Measurements from ENCODE around the gene PCDH9.

DNA sequence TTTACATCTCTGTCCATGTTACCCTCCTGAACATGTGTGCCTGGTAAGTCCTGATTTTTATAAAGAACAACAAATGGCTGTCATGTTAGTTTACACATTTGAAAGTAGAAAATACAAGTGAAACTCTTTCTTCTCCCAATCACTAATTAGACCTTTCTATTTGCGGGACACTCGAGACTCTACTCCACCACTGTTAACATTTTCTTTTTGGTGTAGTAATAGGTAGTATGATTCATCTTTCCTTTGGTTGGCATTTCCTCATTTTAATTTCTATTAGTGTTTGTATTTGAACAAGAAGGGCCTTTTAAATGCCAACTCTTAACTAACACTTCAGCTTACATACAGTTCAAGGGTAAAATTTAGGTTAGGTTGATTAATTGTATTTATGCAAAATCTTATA, 371.1 kb downstream of the PCDH9 start:
- TF ChIP-seq, protein P1, sequence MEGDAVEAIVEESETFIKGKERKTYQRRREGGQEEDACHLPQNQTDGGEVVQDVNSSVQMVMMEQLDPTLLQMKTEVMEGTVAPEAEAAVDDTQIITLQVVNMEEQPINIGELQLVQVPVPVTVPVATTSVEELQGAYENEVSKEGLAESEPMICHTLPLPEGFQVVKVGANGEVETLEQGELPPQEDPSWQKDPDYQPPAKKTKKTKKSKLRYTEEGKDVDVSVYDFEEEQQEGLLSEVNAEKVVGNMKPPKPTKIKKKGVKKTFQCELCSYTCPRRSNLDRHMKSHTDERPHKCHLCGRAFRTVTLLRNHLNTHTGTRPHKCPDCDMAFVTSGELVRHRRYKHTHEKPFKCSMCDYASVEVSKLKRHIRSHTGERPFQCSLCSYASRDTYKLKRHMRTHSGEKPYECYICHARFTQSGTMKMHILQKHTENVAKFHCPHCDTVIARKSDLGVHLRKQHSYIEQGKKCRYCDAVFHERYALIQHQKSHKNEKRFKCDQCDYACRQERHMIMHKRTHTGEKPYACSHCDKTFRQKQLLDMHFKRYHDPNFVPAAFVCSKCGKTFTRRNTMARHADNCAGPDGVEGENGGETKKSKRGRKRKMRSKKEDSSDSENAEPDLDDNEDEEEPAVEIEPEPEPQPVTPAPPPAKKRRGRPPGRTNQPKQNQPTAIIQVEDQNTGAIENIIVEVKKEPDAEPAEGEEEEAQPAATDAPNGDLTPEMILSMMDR (conservative IDR thresholded peaks at IDR 0.05; ENCODE audit: low read length): no peak
- no peak for TF ChIP-seq EZH2phosphoT487 (IDR thresholded peaks at IDR 0.05; ENCODE audit: borderline replicate concordance)

Measured in Loucy (cell line).